A549 (cell line): Measurements from ENCODE around the gene TMCC3. TPM values are rescaled to one million over a fixed set of nuclear protein-coding genes. Genes with fewer than 3 reads are reported as not detected.

Experiments
- ATAC-seq, 2 experiments: fragments of 200-7000 bp in 1 of 2; fragments of >200 bp in 1 of 2; cut with Nextera tagmentation in 1 of 2; cut with Tn5 transposase in 1 of 2; 3 replicates each; pipeline versions ENCODE4 v1.8.0 to v1.9.1; 2018 to 2020; ENCODE audit warnings: mild to moderate bottlenecking in 1 of 2, moderate library complexity in 1 of 2
- CTCF ChIA-PET: fragments of 300-600 bp; sonication (Branson Sonifier 250); formaldehyde crosslinking; extraction: SDS; loops from one replicate; lab custom pipeline; 2021; ENCODE audit warnings: antibody characterized with exemption, inconsistent platforms; lab: Yijun Ruan, JAX
- POLR2A ChIA-PET: fragments of 350-600 bp; formaldehyde crosslinking; extraction: SDS; loops from one replicate; lab custom pipeline; 2021; ENCODE audit warnings: antibody characterized with exemption, inconsistent platforms; lab: Yijun Ruan, JAX
- DNase-seq, 2 experiments: peaks; one replicate each; pipeline versions ENCODE4 v3.0.0 to v3.0.0-alpha.2; 2011 to 2016; ENCODE audit warnings: low read depth in 1 of 2, low spot score in 1 of 2
- FAIRE-seq: peaks from 2 replicates; lab custom pipeline; 2011; peaks lifted over from hg19 to GRCh38; lab: Jason Lieb, UNC
- H3K27ac ChIP-seq, 2 experiments: fragments of >200 bp; sonication (Bioruptor Twin); formaldehyde crosslinking; 3 replicates each; pipeline ENCODE4 v1.5.1; 2016 to 2017
- H3K4me1 ChIP-seq: fragments of >200 bp; sonication (Bioruptor Twin); formaldehyde crosslinking; 3 replicates; pipeline ENCODE4 v1.6.1; 2016
- H3K4me2 ChIP-seq: fragments of >200 bp; sonication (Bioruptor Twin); formaldehyde crosslinking; 3 replicates; pipeline ENCODE4 v1.6.1; 2016
- H3K4me3 ChIP-seq: fragments of >200 bp; sonication (Bioruptor Twin); formaldehyde crosslinking; 3 replicates; pipeline ENCODE4 v1.5.1; 2016
- H3K9me3 ChIP-seq: fragments of >200 bp; sonication (Bioruptor Twin); formaldehyde crosslinking; 3 replicates; pipeline ENCODE4 v1.6.1; 2016
- CBX2 ChIP-seq: fragments of 200-600 bp; sonication (generic); IDR thresholded peaks from 2 replicates; pipeline ENCODE4 v1.6.1; 2016; ENCODE audit warnings: low read depth, mild to moderate bottlenecking, borderline replicate concordance
- CEBPB ChIP-seq, 2 experiments: fragments of >200 bp in 1 of 2; sonication (Bioruptor Twin) in 1 of 2; formaldehyde crosslinking in 1 of 2; IDR thresholded peaks; 2 replicates each; pipeline ENCODE4 v1.6.1; 2012 to 2016
- CHD2 ChIP-seq: fragments of 150-350 bp; IDR thresholded peaks from 2 replicates; pipeline ENCODE4 v1.6.1; 2014; ENCODE audit warnings: low read length; ENCODE audit not compliant: partially characterized antibody
- CHD4 ChIP-seq: fragments of 200-600 bp; sonication (generic); IDR thresholded peaks from 2 replicates; pipeline ENCODE4 v1.6.1; 2016; ENCODE audit warnings: antibody characterized with exemption, mild to moderate bottlenecking, borderline replicate concordance
- ESRRA ChIP-seq: fragments of 150-350 bp; IDR thresholded peaks from 2 replicates; pipeline ENCODE4 v1.6.1; 2014; ENCODE audit warnings: mild to moderate bottlenecking, low read length, borderline replicate concordance
- FOSL2 ChIP-seq, 2 experiments: fragments of 450-650 bp in 1 of 2; fragments of >200 bp in 1 of 2; sonication (Bioruptor Twin) in 1 of 2; formaldehyde crosslinking; IDR thresholded peaks; 2 replicates each; pipeline versions ENCODE4 v1.5.0 to v1.6.1; 2016 to 2020; ENCODE audit warnings: mild to moderate bottlenecking in 1 of 2, moderate library complexity in 1 of 2
- HDAC2 ChIP-seq: fragments of 200-600 bp; sonication (generic); IDR thresholded peaks from 2 replicates; pipeline ENCODE4 v1.6.1; 2016
- HES2 ChIP-seq: fragments of >200 bp; sonication (Bioruptor Twin); formaldehyde crosslinking; IDR thresholded peaks from 2 replicates; pipeline ENCODE4 v1.6.1; 2016
- HEYL ChIP-seq: fragments of 250-450 bp; sonication (Bioruptor Pico); IDR thresholded peaks from 2 replicates; pipeline ENCODE4 v1.8.0; 2021; ENCODE audit warnings: mild to moderate bottlenecking, moderate library complexity
- HOXA7 ChIP-seq: fragments of 250-450 bp; sonication (Bioruptor Pico); IDR thresholded peaks from 2 replicates; pipeline ENCODE4 v1.5.0; 2020; ENCODE audit warnings: mild to moderate bottlenecking, moderate library complexity
- HOXB13 ChIP-seq: fragments of 250-450 bp; sonication (Bioruptor Pico); IDR thresholded peaks from 2 replicates; pipeline ENCODE4 v1.5.0; 2020; ENCODE audit warnings: low read depth, mild to moderate bottlenecking, moderate library complexity
- HOXB5 ChIP-seq: fragments of 250-450 bp; sonication (Bioruptor Pico); IDR thresholded peaks from 2 replicates; pipeline ENCODE4 v1.5.0; 2020; ENCODE audit warnings: mild to moderate bottlenecking, moderate library complexity
- JUN ChIP-seq, 2 experiments: fragments of >200 bp; sonication (Bioruptor Twin); formaldehyde crosslinking; IDR thresholded peaks; 2 replicates in 1 of 2; 3 replicates in 1 of 2; pipeline ENCODE4 v1.6.1; 2016 to 2017
- KDM1A ChIP-seq: fragments of 200-600 bp; sonication (generic); IDR thresholded peaks from 2 replicates; pipeline ENCODE4 v1.6.1; 2016; ENCODE audit warnings: low read depth, mild to moderate bottlenecking
- MAFK ChIP-seq: fragments of 450-650 bp; IDR thresholded peaks from 2 replicates; pipeline ENCODE4 v1.6.1; 2014; ENCODE audit not compliant: partially characterized antibody
- MAZ ChIP-seq: fragments of 150-350 bp; IDR thresholded peaks from 2 replicates; pipeline ENCODE4 v1.6.1; 2014; ENCODE audit warnings: antibody characterized with exemption, low read depth, low read length, borderline replicate concordance
- NFE2L2 ChIP-seq: fragments of 150-350 bp; conservative IDR thresholded peaks from 2 replicates; pipeline ENCODE4 v1.6.1; 2014; ENCODE audit warnings: low read length
- NPAS2 ChIP-seq: fragments of 250-450 bp; sonication (Bioruptor Pico); IDR thresholded peaks from 2 replicates; pipeline ENCODE4 v1.8.0; 2022; ENCODE audit warnings: mild to moderate bottlenecking, moderate library complexity, borderline replicate concordance
- NR3C1 ChIP-seq: fragments of >200 bp; sonication (Bioruptor Twin); formaldehyde crosslinking; IDR thresholded peaks from 3 replicates; pipeline ENCODE4 v1.6.1; 2017
- POLR2A ChIP-seq: IDR thresholded peaks from 2 replicates; pipeline ENCODE4 v1.6.1; 2012; ENCODE audit warnings: mild to moderate bottlenecking, low read length
- POLR2AphosphoS2 ChIP-seq: conservative IDR thresholded peaks from 2 replicates; pipeline ENCODE4 v1.6.1; 2012; ENCODE audit warnings: low read length, improper control_type of control experiment, inconsistent platforms
- RCOR1 ChIP-seq: fragments of 150-350 bp; IDR thresholded peaks from 2 replicates; pipeline ENCODE4 v1.6.1; 2014; ENCODE audit warnings: antibody characterized with exemption, low read length, low read depth
- TFCP2L1 ChIP-seq: fragments of 250-450 bp; sonication (Bioruptor Pico); IDR thresholded peaks from 2 replicates; pipeline ENCODE4 v1.5.0; 2021; ENCODE audit warnings: mild to moderate bottlenecking
- USF2 ChIP-seq: fragments of 450-650 bp; IDR thresholded peaks from 2 replicates; pipeline ENCODE4 v1.6.1; 2014; ENCODE audit warnings: antibody characterized with exemption
- ZNF302 ChIP-seq: fragments of 250-450 bp; sonication (Bioruptor Pico); IDR thresholded peaks from 2 replicates; pipeline ENCODE4 v1.9.0; 2021; ENCODE audit warnings: inconsistent platforms, mild to moderate bottlenecking, moderate library complexity
- ZSCAN20 ChIP-seq: fragments of 250-450 bp; sonication (Bioruptor Pico); IDR thresholded peaks from 2 replicates; pipeline ENCODE4 v1.8.0; 2022; ENCODE audit warnings: mild to moderate bottlenecking, moderate library complexity
- WGBS: methylation state at CpG from one replicate; pipeline ENCODE4 v1.1.6; 2017; ENCODE audit errors: missing lambda C conversion rate; 5-methylcytosine and 5-hydroxymethylcytosine counted together
- polyA plus RNA-seq, 4 experiments: library from polyadenylated mRNA; depleted of rRNA in 3 of 4; stranded (reverse); fragments of >200 nt; fragmentation: RNase III in 1 of 4; extraction: RNeasy Plus Mini Kit Qiagen cat#74134 plus additional on column Dnase treatment in 1 of 4; gene quantifications; 2 replicates in 3 of 4; 3 replicates in 1 of 4; pipeline ENCODE4 v1.2.3, GENCODE V29; 2011 to 2017
- TF ChIP-seq, protein P1 (sequence below): fragments of 200-600 bp; sonication (generic); IDR thresholded peaks from 2 replicates; pipeline ENCODE4 v1.6.1; 2016; ENCODE audit warnings: antibody characterized with exemption, mild to moderate bottlenecking, moderate library complexity

The TMCC3 gene
- polyA plus RNA-seq, 2 of the 4 experiments (the other 2 are of a cell fraction): 0.50 to 0.62 TPM

DNA sequence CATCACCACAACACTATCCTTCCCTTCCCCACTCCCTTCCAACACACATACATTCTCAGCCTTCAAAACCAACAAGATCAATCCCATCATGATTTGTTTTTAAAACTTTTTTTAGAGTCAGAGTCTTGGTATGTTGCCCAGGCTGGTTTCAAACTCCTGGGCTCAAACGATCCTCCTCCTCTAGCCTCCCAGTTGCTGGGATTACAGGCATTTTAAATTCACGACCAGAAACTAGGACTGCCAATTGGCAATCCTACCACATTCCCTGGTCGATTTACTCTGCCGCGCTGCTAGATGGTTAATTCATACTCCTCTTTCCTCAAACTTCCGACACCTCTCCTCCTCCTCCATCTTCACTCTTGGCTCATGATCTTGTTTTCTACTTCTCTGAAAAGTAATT is 37.5 kb upstream of the TMCC3 start:
- no peak overlapping the region for H3K4me2 ChIP-seq
- CTCF ChIA-PET: no interaction called here
- no peak overlapping the region for H3K4me3 ChIP-seq
- no peak for ATAC-seq
- 71% methylated on average over 6 of the region's 6 CpGs for WGBS
- no peak for DNase-seq
- POLR2A ChIA-PET: no interaction called here
- H3K4me1 ChIP-seq: peaks cover 28% of the 10 kb centered on the region; the same call in 2 of the 3 replicates
- TF ChIP-seq JUN (IDR thresholded peaks at IDR 0.05): no peak
- no peak for TF ChIP-seq KDM1A
- TF ChIP-seq HEYL (CRISPR knock-in tag): no peak
- TF ChIP-seq USF2: no peak
- TF ChIP-seq, all 56 proteins: peak for 0
- FAIRE-seq: no peak
- no peaks in the 10 kb centered on the region for H3K9me3 ChIP-seq
- H3K27ac ChIP-seq: no peak overlapping the region

DNA sequence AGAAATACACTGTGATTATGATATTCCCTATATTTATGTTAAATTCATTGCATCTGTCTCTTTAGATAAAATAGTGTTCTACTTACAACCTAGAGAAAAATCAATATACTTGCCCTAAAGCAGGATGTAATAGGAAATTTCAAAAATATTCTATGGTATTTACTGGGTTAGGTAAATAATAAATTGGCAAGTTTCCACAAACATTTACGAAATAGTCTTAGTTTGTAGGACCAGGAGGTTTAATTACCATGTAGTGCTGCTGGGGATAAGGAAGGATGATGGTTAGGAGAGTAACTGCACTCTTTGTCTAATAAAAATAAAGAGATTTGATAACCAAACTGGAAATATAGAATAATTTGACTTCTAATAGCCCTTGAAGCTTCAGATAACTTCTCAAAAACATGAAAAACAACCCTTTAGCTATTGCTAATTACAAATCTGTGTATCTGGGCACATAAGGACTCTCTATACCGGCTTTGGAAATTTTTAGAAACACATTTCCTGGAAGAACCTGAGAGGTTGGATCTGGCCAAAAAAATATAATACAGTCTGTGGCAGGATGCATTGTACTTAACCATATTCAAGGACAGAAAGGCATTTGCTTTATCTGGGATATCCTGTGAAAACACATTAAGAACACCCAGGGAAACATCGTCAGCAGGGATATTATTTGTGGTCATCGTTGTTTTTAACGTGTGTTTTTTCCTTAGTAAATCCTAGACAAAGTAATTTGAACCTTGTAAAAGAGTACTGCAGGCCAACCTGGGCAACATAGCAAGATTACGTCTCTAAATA is 36.7 kb upstream of the TMCC3 start:
- Histone ChIP-seq H3K4me2 (0 out of 3 replicates have a peak overlapping the region, but pooled peaks have one; percentile 4), H3K9me3 (no peaks in the 10 kb centered on the region), H3K27ac (no peak overlapping the region), H3K4me1 (peaks cover 28% of the 10 kb centered on the region; the same call in 2 of the 3 replicates), H3K4me3 (no peak overlapping the region)
- ChIA-PET POLR2A (no interaction called here), CTCF (no interaction called here)
- ATAC-seq: no peak
- TF ChIP-seq MAFK (no peak), JUN (IDR thresholded peaks at IDR 0.05) (no peak), POLR2A (no peak), ESRRA (no peak), CEBPB (IDR thresholded peaks at IDR 0.05) (no peak), HOXA7 (CRISPR knock-in tag) (no peak), RCOR1 (no peak), MAZ (no peak)
- TF ChIP-seq, protein P1, sequence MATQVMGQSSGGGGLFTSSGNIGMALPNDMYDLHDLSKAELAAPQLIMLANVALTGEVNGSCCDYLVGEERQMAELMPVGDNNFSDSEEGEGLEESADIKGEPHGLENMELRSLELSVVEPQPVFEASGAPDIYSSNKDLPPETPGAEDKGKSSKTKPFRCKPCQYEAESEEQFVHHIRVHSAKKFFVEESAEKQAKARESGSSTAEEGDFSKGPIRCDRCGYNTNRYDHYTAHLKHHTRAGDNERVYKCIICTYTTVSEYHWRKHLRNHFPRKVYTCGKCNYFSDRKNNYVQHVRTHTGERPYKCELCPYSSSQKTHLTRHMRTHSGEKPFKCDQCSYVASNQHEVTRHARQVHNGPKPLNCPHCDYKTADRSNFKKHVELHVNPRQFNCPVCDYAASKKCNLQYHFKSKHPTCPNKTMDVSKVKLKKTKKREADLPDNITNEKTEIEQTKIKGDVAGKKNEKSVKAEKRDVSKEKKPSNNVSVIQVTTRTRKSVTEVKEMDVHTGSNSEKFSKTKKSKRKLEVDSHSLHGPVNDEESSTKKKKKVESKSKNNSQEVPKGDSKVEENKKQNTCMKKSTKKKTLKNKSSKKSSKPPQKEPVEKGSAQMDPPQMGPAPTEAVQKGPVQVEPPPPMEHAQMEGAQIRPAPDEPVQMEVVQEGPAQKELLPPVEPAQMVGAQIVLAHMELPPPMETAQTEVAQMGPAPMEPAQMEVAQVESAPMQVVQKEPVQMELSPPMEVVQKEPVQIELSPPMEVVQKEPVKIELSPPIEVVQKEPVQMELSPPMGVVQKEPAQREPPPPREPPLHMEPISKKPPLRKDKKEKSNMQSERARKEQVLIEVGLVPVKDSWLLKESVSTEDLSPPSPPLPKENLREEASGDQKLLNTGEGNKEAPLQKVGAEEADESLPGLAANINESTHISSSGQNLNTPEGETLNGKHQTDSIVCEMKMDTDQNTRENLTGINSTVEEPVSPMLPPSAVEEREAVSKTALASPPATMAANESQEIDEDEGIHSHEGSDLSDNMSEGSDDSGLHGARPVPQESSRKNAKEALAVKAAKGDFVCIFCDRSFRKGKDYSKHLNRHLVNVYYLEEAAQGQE: no peak
- no peak for DNase-seq
- WGBS: 68% methylated on average over 6 of the region's 6 CpGs
- FAIRE-seq: no peak

GRCh38 chr12:94684416-94685142 is 34.2 kb upstream of the TMCC3 start:
- TF ChIP-seq ZSCAN20 (CRISPR knock-in tag) (no peak), JUN (IDR thresholded peaks at IDR 0.05) (no peak), RCOR1 (no peak), NFE2L2 (no peak), NPAS2 (CRISPR knock-in tag) (no peak), MAZ (no peak), TFCP2L1 (CRISPR knock-in tag) (no peak), KDM1A (no peak), HES2 (no peak), CBX2 (no peak), ZNF302 (CRISPR knock-in tag) (no peak), HDAC2 (no peak), POLR2AphosphoS2 (no peak), FOSL2 (IDR thresholded peaks at IDR 0.05) (no peak), FOSL2 (CRISPR knock-in tag; IDR thresholded peaks at IDR 0.05) (no peak), HOXB5 (no peak), CHD2 (no peak), HOXB13 (CRISPR knock-in tag) (no peak), CHD4 (no peak), ESRRA (no peak), NR3C1 (no peak)
- TF ChIP-seq, all 56 proteins: peak for 0
- FAIRE-seq: no peak
- no peak for ATAC-seq
- Histone ChIP-seq H3K4me3 (no peak overlapping the region), H3K27ac (no peak overlapping the region), H3K4me1 (peaks cover 15% of the 10 kb centered on the region; the same call in 2 of the 3 replicates), H3K4me2 (no peak overlapping the region), H3K9me3 (no peaks in the 10 kb centered on the region)
- WGBS: 72% methylated on average over 7 of the region's 7 CpGs
- DNase-seq: no peak
- ChIA-PET CTCF (no interaction called here), POLR2A (no interaction called here)
